OCI-LY7 (cell line): Measurements from ENCODE around the gene G6PC3. TPM values are rescaled to one million over a fixed set of nuclear protein-coding genes. Genes with fewer than 3 reads are reported as not detected.
"Not testable (repeated sequence)": the region's sequence is repeated elsewhere in the genome, so short reads cannot be mapped to it uniquely, and the experiment has no call there.

Experiments
- BruUV-seq: library from RNA; stranded (reverse); fragments of 400-500 nt; replicated peaks from 2 replicates; lab custom pipeline; 2021; lab: Mats Ljungman, UMichigan
- CTCF ChIA-PET: fragments of 300-600 bp; sonication (Branson Sonifier 250); formaldehyde crosslinking; loops from one replicate; lab custom pipeline; 2022; ENCODE audit warnings: antibody characterized with exemption; ENCODE audit not compliant: unreplicated experiment; lab: Charles Lee
- POLR2A ChIA-PET: fragments of 300-600 bp; sonication (Branson Sonifier 250); formaldehyde crosslinking; loops from one replicate; lab custom pipeline; 2022; ENCODE audit warnings: antibody characterized with exemption; lab: Charles Lee
- DNase-seq: peaks from one replicate; pipeline ENCODE4 v3.0.0-alpha.2; 2015; ENCODE audit warnings: low spot score
- H2AFZ ChIP-seq: fragments of 200-600 bp; sonication (generic), shearing (Covaris generic); 2 replicates; pipeline ENCODE4 v1.6.1; 2014; ENCODE audit warnings: mild to moderate bottlenecking, antibody characterized with exemption, low read length, moderate library complexity
- H3K27ac ChIP-seq: fragments of 200-600 bp; sonication (generic); 2 replicates; pipeline ENCODE4 v1.5.1; 2014; ENCODE audit warnings: mixed run types, low read depth, mild to moderate bottlenecking, moderate library complexity, low read length, inconsistent platforms; ENCODE audit not compliant: poor library complexity, severe bottlenecking
- H3K36me3 ChIP-seq: fragments of 200-600 bp; sonication (generic); 2 replicates; pipeline ENCODE4 v1.6.1; 2014; ENCODE audit warnings: mild to moderate bottlenecking, antibody characterized with exemption, low read length, moderate library complexity, mixed read lengths; ENCODE audit not compliant: insufficient read depth
- H3K4me1 ChIP-seq: fragments of 200-600 bp; sonication (generic); 2 replicates; pipeline ENCODE4 v1.5.1; 2014; ENCODE audit warnings: mild to moderate bottlenecking, low read length; ENCODE audit not compliant: insufficient read depth, poor library complexity, severe bottlenecking
- H3K4me2 ChIP-seq: fragments of 200-600 bp; sonication (generic); 2 replicates; pipeline ENCODE4 v1.6.1; 2014; ENCODE audit warnings: mild to moderate bottlenecking, low read length
- H3K4me3 ChIP-seq: fragments of 200-600 bp; sonication (generic); 2 replicates; pipeline ENCODE4 v1.5.1; 2014; ENCODE audit warnings: mild to moderate bottlenecking, low read depth, low read length; ENCODE audit not compliant: poor library complexity, severe bottlenecking
- H3K79me2 ChIP-seq: fragments of 200-600 bp; sonication (generic); 2 replicates; pipeline ENCODE4 v1.6.1; 2016; ENCODE audit warnings: low read depth, mild to moderate bottlenecking, low read length, moderate library complexity, mixed read lengths; ENCODE audit not compliant: insufficient read depth
- H3K9me2 ChIP-seq: fragments of 200-600 bp; sonication (generic); 2 replicates; pipeline ENCODE4 v1.6.1; 2016; ENCODE audit warnings: mild to moderate bottlenecking, low read length, mixed read lengths; ENCODE audit not compliant: insufficient read depth
- H3K9me3 ChIP-seq: fragments of 200-600 bp; sonication (generic); 2 replicates; pipeline ENCODE4 v1.6.1; 2014; ENCODE audit warnings: mild to moderate bottlenecking, mixed run types, low read length, mixed read lengths
- H4K20me1 ChIP-seq: fragments of 200-600 bp; sonication (generic); 2 replicates; pipeline ENCODE4 v1.6.1; 2014; ENCODE audit warnings: mild to moderate bottlenecking, antibody characterized with exemption, low read length, moderate library complexity, mixed read lengths; ENCODE audit not compliant: insufficient read depth
- CTCF ChIP-seq: fragments of 200-600 bp; sonication (generic); conservative IDR thresholded peaks from 2 replicates; pipeline ENCODE4 v1.5.1; 2014; ENCODE audit warnings: mild to moderate bottlenecking, antibody characterized with exemption, low read length, moderate library complexity, mixed read lengths
- EZH2phosphoT487 ChIP-seq: fragments of 200-600 bp; sonication (generic); IDR thresholded peaks from 2 replicates; pipeline ENCODE4 v1.6.1; 2018; ENCODE audit warnings: low read depth, borderline replicate concordance, mild to moderate bottlenecking, mixed run types, antibody characterized with exemption, low read length, moderate library complexity, mixed read lengths
- intact Hi-C: fragments of 100-400 bp; cut with micrococcal nuclease; formaldehyde crosslinking; loops from one replicate; pipeline ENCODE4 v1.10.0; 2022; ENCODE audit not compliant: unreplicated experiment
- total RNA-seq, 2 experiments: library from RNA; depleted of rRNA in 1 of 2; stranded (reverse); fragments of >200 nt in 1 of 2; shearing (Covaris generic) in 1 of 2; gene quantifications; 2 replicates each; pipeline ENCODE4 v1.2.3, GENCODE V29; 2014 to 2022

The G6PC3 gene
- total RNA-seq, 2 experiments from 2014 or later, result 20.6 to 46.1 TPM

GRCh38 chr17:44029736-44030135 is 40.8 kb upstream of the G6PC3 start:
- Histone ChIP-seq H3K36me3 (peaks cover 47% of the 10 kb centered on the region), H2AFZ (no peak overlapping the region), H3K9me3 (no peaks in the 10 kb centered on the region), H3K9me2 (no peaks in the 10 kb centered on the region), H3K79me2 (no peaks in the 10 kb centered on the region), H3K4me2 (no peak overlapping the region), H3K27ac (no peak overlapping the region), H3K4me3 (no peak overlapping the region), H3K4me1 (peaks cover 5% of the 10 kb centered on the region), H4K20me1 (no peaks in the 10 kb centered on the region)
- intact Hi-C loops, result no loop called here
- DNase-seq, result no peak
- no peak for TF ChIP-seq CTCF
- no peak for TF ChIP-seq EZH2phosphoT487
- ChIA-PET CTCF (no interaction called here), POLR2A (no interaction called here)
- no TSS peak for BruUV-seq

- no peaks in the 10 kb centered on the region for H3K9me2 ChIP-seq
- no peaks in the 10 kb centered on the region for H4K20me1 ChIP-seq
- DNase-seq, result no peak
- CTCF ChIA-PET, result no interaction called here
- intact Hi-C loops, result no loop called here
- no peak overlapping the region for H3K4me3 ChIP-seq
- peaks cover 47% of the 10 kb centered on the region for H3K36me3 ChIP-seq
- H3K4me2 ChIP-seq, result no peak overlapping the region
- TF ChIP-seq EZH2phosphoT487, result no peak
- TF ChIP-seq CTCF, result no peak
- no peak overlapping the region for H3K27ac ChIP-seq
- no TSS peak for BruUV-seq
- POLR2A ChIA-PET, result no interaction called here
- no peak overlapping the region for H2AFZ ChIP-seq
- H3K9me3 ChIP-seq, result no peaks in the 10 kb centered on the region
- H3K79me2 ChIP-seq, result no peaks in the 10 kb centered on the region
- H3K4me1 ChIP-seq, result peaks cover 5% of the 10 kb centered on the region
Measured at GRCh38 chr17:44030482-44030881, 40.1 kb upstream of the G6PC3 start.

GRCh38 chr17:44033861-44034408 is 36.6 kb upstream of the G6PC3 start:
- H2AFZ ChIP-seq, result no peak overlapping the region
- H3K27ac ChIP-seq, result no peak overlapping the region
- ChIA-PET POLR2A (no interaction called here), CTCF (no interaction called here)
- H3K79me2 ChIP-seq, result no peaks in the 10 kb centered on the region
- H3K9me3 ChIP-seq, result no peaks in the 10 kb centered on the region
- no peak overlapping the region for H3K4me3 ChIP-seq
- peaks cover 5% of the 10 kb centered on the region for H3K4me1 ChIP-seq
- BruUV-seq, result no TSS peak
- intact Hi-C loops, result no loop called here
- no peak for DNase-seq
- no peak overlapping the region for H3K4me2 ChIP-seq
- no peak for TF ChIP-seq CTCF
- no peak for TF ChIP-seq EZH2phosphoT487
- H3K36me3 ChIP-seq, result peaks cover 67% of the 10 kb centered on the region
- no peaks in the 10 kb centered on the region for H3K9me2 ChIP-seq
- no peaks in the 10 kb centered on the region for H4K20me1 ChIP-seq

GRCh38 chr17:44034688-44035087 is 35.8 kb upstream of the G6PC3 start:
- H4K20me1 ChIP-seq, BruUV-seq: not testable (repeated sequence)

More at GRCh38 chr17:44034688-44035087, 35.8 kb upstream of the G6PC3 start:
- CTCF ChIA-PET, intact Hi-C loops, H3K4me2 ChIP-seq, H3K4me1 ChIP-seq, H2AFZ ChIP-seq, POLR2A ChIA-PET, DNase-seq, H3K27ac ChIP-seq, H3K9me3 ChIP-seq, H3K79me2 ChIP-seq, H3K9me2 ChIP-seq, H3K4me3 ChIP-seq: not testable (repeated sequence)
- H3K36me3 ChIP-seq, result peaks cover 71% of the 10 kb centered on the region
